Activated T-cell treated with anti-CD3 and anti-CD28 coated beads for 48 hours (primary cell): ENCODE data around the gene DHX57.

ENCODE experiments used
- DNase-seq: peaks from one replicate; pipeline ENCODE4 v3.0.0-alpha.2; 2020; ENCODE audit warnings: low read depth

DHX57 gene

GRCh38 chr2:38750011-38750890 is 125.5 kb downstream of the DHX57 start:
- peak; percentile 29 for DNase-seq

GRCh38 chr2:38748943-38749804 is 126.6 kb downstream of the DHX57 start:
- no peak for DNase-seq

GRCh38 chr2:38748391-38748790 is 127.3 kb downstream of the DHX57 start:
- no peak for DNase-seq

GRCh38 chr2:38747819-38748218 is 127.9 kb downstream of the DHX57 start:
- no peak for DNase-seq
